ENCODE results near the gene ASB4. TPM values are rescaled to one million over a fixed set of nuclear protein-coding genes. Genes with fewer than 3 reads are reported as not detected.

The ASB4 gene, protein sequence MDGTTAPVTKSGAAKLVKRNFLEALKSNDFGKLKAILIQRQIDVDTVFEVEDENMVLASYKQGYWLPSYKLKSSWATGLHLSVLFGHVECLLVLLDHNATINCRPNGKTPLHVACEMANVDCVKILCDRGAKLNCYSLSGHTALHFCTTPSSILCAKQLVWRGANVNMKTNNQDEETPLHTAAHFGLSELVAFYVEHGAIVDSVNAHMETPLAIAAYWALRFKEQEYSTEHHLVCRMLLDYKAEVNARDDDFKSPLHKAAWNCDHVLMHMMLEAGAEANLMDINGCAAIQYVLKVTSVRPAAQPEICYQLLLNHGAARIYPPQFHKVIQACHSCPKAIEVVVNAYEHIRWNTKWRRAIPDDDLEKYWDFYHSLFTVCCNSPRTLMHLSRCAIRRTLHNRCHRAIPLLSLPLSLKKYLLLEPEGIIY
- total RNA-seq (2014; rRNA removed; shearing (Covaris generic); ENCODE audit: low replicate concordance) = not detected in 2 replicates

DNA sequence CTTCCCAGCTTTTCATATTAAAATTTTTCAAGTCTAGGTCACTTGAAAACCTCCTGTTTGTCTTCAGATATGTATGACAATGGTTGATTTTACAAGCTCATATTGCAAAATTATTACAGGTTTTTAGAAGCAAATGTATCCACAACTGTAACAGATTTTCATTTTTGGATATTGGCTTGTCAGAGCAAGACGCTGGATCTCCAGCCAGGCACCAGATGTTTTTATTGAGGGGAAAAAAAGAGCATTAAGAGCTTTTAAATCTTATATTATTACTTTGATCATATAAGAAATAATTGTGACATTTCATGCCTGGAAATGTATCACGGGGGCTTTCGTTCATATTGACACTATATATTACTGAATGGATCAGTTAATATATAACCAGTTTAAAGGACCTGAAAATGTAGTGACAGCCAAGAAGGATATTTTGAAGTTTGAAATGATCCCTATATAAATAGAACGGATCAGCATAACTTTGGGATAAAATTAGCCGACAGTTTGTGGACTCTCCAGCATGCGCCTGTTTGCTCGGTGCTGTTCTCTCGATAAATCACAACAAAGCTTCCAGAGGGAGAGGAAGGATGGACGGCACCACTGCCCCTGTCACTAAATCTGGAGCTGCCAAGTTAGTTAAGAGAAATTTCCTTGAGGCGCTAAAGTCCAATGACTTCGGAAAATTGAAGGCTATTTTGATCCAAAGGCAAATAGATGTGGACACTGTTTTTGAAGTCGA is at the start of gene ASB4:
ASB4 (plus strand) TSS at position 553 of the 733 bp plus-strand sequence; CDS start at position 582, 29 bp downstream.
- no peak within 1 kb of the TSS for H2AFZ ChIP-seq (ENCODE audit: low read length)
- H3K27ac ChIP-seq (ENCODE audit: low read length) = no peak within 1 kb of the TSS
- no peak within 1 kb of the TSS for H3K4me2 ChIP-seq (ENCODE audit: low read depth, low read length, poor library complexity, severe bottlenecking)
- H3K36me3 ChIP-seq (ENCODE audit: insufficient read depth, low read length) = no peaks in the 10 kb centered on the region
- H3K4me3 ChIP-seq (ENCODE audit: low read length) = no peak within 1 kb of the TSS
- no peaks in the 10 kb centered on the region for H3K79me2 ChIP-seq (ENCODE audit: low read length)
- no peaks in the 10 kb centered on the region for H3K9me2 ChIP-seq (replicated peaks; ENCODE audit: insufficient read depth, low read length)
- H3K9ac ChIP-seq (ENCODE audit: low read length) = no peak within 1 kb of the TSS
- DNase-seq = no peak
- no peaks in the 10 kb centered on the region for H3K4me1 ChIP-seq (ENCODE audit: low read length)
- H3K9me3 ChIP-seq (ENCODE audit: low read length) = no peaks in the 10 kb centered on the region
- no peaks in the 10 kb centered on the region for H3K27me3 ChIP-seq (ENCODE audit: low read length)
- no peaks in the 10 kb centered on the region for H4K20me1 ChIP-seq (ENCODE audit: insufficient read depth, low read depth, low read length)

GRCh38 chr7:95436407-95436806 is 49.3 kb upstream of the ASB4 start:
- no peaks in the 10 kb centered on the region for H3K36me3 ChIP-seq (ENCODE audit: insufficient read depth, low read length)
- no peaks in the 10 kb centered on the region for H3K27me3 ChIP-seq (ENCODE audit: low read length)
- no peak overlapping the region for H3K27ac ChIP-seq (ENCODE audit: low read length)
- H3K9ac ChIP-seq (ENCODE audit: low read length) = no peak overlapping the region
- no peak for DNase-seq
- H3K4me2 ChIP-seq (ENCODE audit: low read depth, low read length, poor library complexity, severe bottlenecking) = no peak overlapping the region
- H2AFZ ChIP-seq (ENCODE audit: low read length) = no peak overlapping the region
- H3K9me3 ChIP-seq (ENCODE audit: low read length) = no peaks in the 10 kb centered on the region
- no peaks in the 10 kb centered on the region for H3K9me2 ChIP-seq (replicated peaks; ENCODE audit: insufficient read depth, low read length)
- H4K20me1 ChIP-seq (ENCODE audit: insufficient read depth, low read depth, low read length) = no peaks in the 10 kb centered on the region
- no peak overlapping the region for H3K4me3 ChIP-seq (ENCODE audit: low read length)
- H3K4me1 ChIP-seq (ENCODE audit: low read length) = no peaks in the 10 kb centered on the region
- no peaks in the 10 kb centered on the region for H3K79me2 ChIP-seq (ENCODE audit: low read length)

DNA sequence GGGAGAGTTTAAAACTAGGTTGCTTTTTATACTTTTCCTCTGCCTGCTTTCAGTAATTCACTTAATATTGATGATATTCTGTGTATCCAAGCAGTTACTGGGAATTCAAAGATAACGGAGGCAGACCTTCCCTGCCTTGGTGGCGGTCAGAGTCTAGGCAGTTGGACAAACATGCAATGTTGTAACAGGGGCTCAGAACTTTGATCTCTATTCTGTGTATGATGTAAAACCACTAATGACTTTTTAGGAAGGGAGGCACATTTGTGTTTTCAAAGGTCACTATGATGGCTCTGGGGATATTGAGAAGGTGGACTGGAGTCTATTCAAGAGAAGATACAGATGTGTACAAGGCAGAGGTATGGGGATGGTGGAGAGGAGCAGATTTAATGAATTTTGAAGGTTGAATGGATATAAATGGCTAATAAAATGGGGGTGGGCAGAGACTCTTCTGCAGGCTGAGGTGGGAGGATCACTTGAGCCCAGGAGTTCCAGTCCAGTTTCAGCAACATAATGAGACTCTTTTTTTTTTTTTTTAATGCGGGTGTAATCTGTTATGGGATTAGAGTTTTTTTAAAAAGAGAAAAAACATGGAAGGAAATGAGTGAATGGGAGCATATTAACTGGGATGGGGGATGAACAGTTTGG is 45.2 kb upstream of the ASB4 start:
- Histone ChIP-seq H3K4me2 (ENCODE audit: low read depth, low read length, poor library complexity, severe bottlenecking) (no peak overlapping the region), H2AFZ (ENCODE audit: low read length) (no peak overlapping the region), H3K27me3 (ENCODE audit: low read length) (no peaks in the 10 kb centered on the region), H3K9ac (ENCODE audit: low read length) (no peak overlapping the region), H3K9me2 (replicated peaks; ENCODE audit: insufficient read depth, low read length) (no peaks in the 10 kb centered on the region), H3K36me3 (ENCODE audit: insufficient read depth, low read length) (no peaks in the 10 kb centered on the region), H3K9me3 (ENCODE audit: low read length) (no peaks in the 10 kb centered on the region), H4K20me1 (ENCODE audit: insufficient read depth, low read depth, low read length) (no peaks in the 10 kb centered on the region), H3K79me2 (ENCODE audit: low read length) (no peaks in the 10 kb centered on the region), H3K27ac (ENCODE audit: low read length) (no peak overlapping the region), H3K4me3 (ENCODE audit: low read length) (no peak overlapping the region), H3K4me1 (ENCODE audit: low read length) (no peaks in the 10 kb centered on the region)
- DNase-seq = no peak

DNA sequence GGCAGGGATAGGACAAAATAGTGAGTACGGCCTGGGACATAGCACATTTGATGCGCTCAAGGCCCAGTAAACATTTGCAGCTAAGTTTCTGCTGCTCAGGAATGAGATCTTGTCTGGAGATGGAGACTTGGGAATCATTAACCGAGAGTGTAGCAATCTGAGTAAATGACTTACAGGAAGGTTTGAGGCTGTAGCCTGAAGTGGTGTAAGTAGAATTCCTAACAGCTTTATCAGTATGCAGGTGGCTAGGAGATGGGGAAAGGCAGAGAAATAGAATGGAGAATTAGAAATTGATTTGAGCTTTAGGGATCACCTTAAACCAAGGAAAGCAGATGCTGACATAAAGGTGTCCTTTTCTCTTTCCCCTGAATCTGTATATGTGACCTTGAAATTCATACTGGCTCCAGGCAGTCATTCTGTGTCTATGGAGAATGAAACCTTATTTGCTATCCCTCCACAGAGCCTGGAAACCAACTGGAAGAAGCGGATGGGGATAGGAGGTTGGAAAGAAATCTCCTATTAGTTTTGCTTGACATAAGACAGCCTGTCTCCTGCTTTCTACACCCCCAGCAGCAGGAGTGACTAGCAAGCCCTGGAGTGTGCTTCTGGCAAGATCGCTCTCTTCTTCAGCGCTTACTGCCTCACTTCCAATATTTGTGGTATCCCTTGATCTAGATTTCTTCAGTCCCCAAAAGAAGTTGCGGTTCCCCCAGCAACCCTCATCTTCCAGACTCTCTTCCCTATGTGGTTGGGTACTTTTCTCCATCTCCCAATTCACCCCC is 44.5 kb upstream of the ASB4 start:
- no peaks in the 10 kb centered on the region for H3K36me3 ChIP-seq (ENCODE audit: insufficient read depth, low read length)
- no peaks in the 10 kb centered on the region for H3K4me1 ChIP-seq (ENCODE audit: low read length)
- H3K9me2 ChIP-seq (replicated peaks; ENCODE audit: insufficient read depth, low read length) = no peaks in the 10 kb centered on the region
- no peak overlapping the region for H2AFZ ChIP-seq (ENCODE audit: low read length)
- DNase-seq = no peak
- no peak overlapping the region for H3K4me2 ChIP-seq (ENCODE audit: low read depth, low read length, poor library complexity, severe bottlenecking)
- H3K9ac ChIP-seq (ENCODE audit: low read length) = no peak overlapping the region
- H3K27ac ChIP-seq (ENCODE audit: low read length) = no peak overlapping the region
- no peaks in the 10 kb centered on the region for H3K27me3 ChIP-seq (ENCODE audit: low read length)
- H3K4me3 ChIP-seq (ENCODE audit: low read length) = no peak overlapping the region
- no peaks in the 10 kb centered on the region for H4K20me1 ChIP-seq (ENCODE audit: insufficient read depth, low read depth, low read length)
- H3K9me3 ChIP-seq (ENCODE audit: low read length) = no peaks in the 10 kb centered on the region
- no peaks in the 10 kb centered on the region for H3K79me2 ChIP-seq (ENCODE audit: low read length)

DNA sequence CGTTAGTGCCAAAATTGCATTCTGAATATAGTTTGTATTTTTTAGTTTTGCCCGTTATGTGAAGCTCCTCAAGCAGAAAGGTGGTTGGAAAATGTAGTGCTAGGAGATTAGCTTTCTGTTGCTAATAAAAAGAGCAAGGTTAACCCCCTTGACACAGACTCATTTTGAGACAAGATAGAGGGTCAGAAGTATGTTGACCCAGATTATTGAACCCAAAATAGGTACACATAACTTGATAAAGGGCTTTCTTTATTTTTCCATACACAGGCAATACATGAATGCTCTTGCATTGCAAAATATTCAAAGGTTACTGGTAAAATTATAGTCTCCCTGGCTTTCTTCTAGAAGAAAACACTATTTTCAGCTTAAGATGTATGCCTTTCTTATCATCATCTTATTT is 40.9 kb upstream of the ASB4 start:
- no peaks in the 10 kb centered on the region for H3K79me2 ChIP-seq (ENCODE audit: low read length)
- H3K27ac ChIP-seq (ENCODE audit: low read length) = no peak overlapping the region
- H3K27me3 ChIP-seq (ENCODE audit: low read length) = no peaks in the 10 kb centered on the region
- no peak for DNase-seq
- H3K36me3 ChIP-seq (ENCODE audit: insufficient read depth, low read length) = no peaks in the 10 kb centered on the region
- H3K4me1 ChIP-seq (ENCODE audit: low read length) = no peaks in the 10 kb centered on the region
- no peak overlapping the region for H2AFZ ChIP-seq (ENCODE audit: low read length)
- H4K20me1 ChIP-seq (ENCODE audit: insufficient read depth, low read depth, low read length) = no peaks in the 10 kb centered on the region
- H3K4me2 ChIP-seq (ENCODE audit: low read depth, low read length, poor library complexity, severe bottlenecking) = no peak overlapping the region
- no peaks in the 10 kb centered on the region for H3K9me3 ChIP-seq (ENCODE audit: low read length)
- H3K4me3 ChIP-seq (ENCODE audit: low read length) = no peak overlapping the region
- no peak overlapping the region for H3K9ac ChIP-seq (ENCODE audit: low read length)
- no peaks in the 10 kb centered on the region for H3K9me2 ChIP-seq (replicated peaks; ENCODE audit: insufficient read depth, low read length)

DNA sequence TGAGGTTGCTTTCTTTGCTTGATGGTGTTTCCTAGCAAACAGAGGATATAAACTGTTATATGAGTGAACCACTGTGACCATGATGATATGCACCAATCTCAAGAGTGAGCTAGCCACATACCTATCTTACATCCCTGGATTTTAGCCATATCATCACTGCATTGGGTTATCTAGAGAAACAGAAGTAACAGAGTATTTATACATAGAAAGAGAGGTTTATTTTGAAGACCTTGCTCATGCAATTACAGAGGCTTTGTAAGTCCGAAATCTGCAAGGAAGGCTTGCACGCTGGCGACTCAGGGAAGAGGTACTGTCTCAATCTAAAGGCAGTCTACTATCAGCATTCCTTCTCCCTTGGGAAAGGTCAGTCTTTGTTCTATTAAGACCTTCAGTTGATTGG is 39.1 kb upstream of the ASB4 start:
- Histone ChIP-seq H3K27me3 (ENCODE audit: low read length) (no peaks in the 10 kb centered on the region), H3K27ac (ENCODE audit: low read length) (no peak overlapping the region), H3K9me3 (ENCODE audit: low read length) (no peaks in the 10 kb centered on the region), H3K4me3 (ENCODE audit: low read length) (no peak overlapping the region), H2AFZ (ENCODE audit: low read length) (no peak overlapping the region), H4K20me1 (ENCODE audit: insufficient read depth, low read depth, low read length) (no peaks in the 10 kb centered on the region), H3K79me2 (ENCODE audit: low read length) (no peaks in the 10 kb centered on the region), H3K36me3 (ENCODE audit: insufficient read depth, low read length) (no peaks in the 10 kb centered on the region), H3K4me2 (ENCODE audit: low read depth, low read length, poor library complexity, severe bottlenecking) (no peak overlapping the region), H3K9ac (ENCODE audit: low read length) (no peak overlapping the region), H3K9me2 (replicated peaks; ENCODE audit: insufficient read depth, low read length) (no peaks in the 10 kb centered on the region), H3K4me1 (ENCODE audit: low read length) (no peaks in the 10 kb centered on the region)
- no peak for DNase-seq

DNA sequence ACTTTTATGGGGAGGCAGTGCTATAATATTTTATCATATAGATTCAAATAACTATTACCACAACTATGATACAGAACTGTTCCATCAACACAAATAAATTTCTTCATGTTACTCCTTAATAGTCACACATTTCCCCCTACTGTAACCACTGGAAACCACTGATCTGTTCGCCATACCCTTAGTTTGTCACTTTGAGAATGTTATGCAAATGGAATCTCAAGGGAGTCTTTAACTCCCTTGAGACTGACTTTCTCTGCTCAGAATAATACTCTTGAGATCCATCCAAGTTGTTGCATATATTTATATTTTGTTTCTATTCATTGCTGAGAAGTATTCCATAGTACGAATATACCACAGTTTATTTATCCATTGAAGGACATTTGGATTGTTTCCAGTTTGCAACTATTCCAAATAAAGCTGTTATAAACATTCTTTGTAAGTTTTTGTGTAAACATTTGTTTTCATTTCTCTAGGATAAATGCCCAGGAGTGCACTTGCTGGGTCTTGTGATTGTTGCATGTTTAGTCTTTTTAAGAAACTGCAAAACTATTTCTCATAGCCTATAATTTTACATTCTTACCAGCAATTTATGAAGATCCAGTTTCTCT is 31.2 kb upstream of the ASB4 start:
- H3K79me2 ChIP-seq (ENCODE audit: low read length) = no peaks in the 10 kb centered on the region
- H4K20me1 ChIP-seq (ENCODE audit: insufficient read depth, low read depth, low read length) = no peaks in the 10 kb centered on the region
- peaks cover 4% of the 10 kb centered on the region for H3K4me1 ChIP-seq (ENCODE audit: low read length)
- no peak for DNase-seq
- no peak overlapping the region for H3K9ac ChIP-seq (ENCODE audit: low read length)
- no peaks in the 10 kb centered on the region for H3K9me3 ChIP-seq (ENCODE audit: low read length)
- H3K27ac ChIP-seq (ENCODE audit: low read length) = no peak overlapping the region
- H3K4me3 ChIP-seq (ENCODE audit: low read length) = no peak overlapping the region
- no peaks in the 10 kb centered on the region for H3K36me3 ChIP-seq (ENCODE audit: insufficient read depth, low read length)
- no peak overlapping the region for H3K4me2 ChIP-seq (ENCODE audit: low read depth, low read length, poor library complexity, severe bottlenecking)
- H3K9me2 ChIP-seq (replicated peaks; ENCODE audit: insufficient read depth, low read length) = no peaks in the 10 kb centered on the region
- H3K27me3 ChIP-seq (ENCODE audit: low read length) = no peaks in the 10 kb centered on the region
- no peak overlapping the region for H2AFZ ChIP-seq (ENCODE audit: low read length)
